ENCODE data around the gene GAL3ST2.
"Not testable (repeated sequence)": the region's sequence is repeated elsewhere in the genome, so short reads cannot be mapped to it uniquely, and the experiment has no call there.

Gene GAL3ST2

DNA sequence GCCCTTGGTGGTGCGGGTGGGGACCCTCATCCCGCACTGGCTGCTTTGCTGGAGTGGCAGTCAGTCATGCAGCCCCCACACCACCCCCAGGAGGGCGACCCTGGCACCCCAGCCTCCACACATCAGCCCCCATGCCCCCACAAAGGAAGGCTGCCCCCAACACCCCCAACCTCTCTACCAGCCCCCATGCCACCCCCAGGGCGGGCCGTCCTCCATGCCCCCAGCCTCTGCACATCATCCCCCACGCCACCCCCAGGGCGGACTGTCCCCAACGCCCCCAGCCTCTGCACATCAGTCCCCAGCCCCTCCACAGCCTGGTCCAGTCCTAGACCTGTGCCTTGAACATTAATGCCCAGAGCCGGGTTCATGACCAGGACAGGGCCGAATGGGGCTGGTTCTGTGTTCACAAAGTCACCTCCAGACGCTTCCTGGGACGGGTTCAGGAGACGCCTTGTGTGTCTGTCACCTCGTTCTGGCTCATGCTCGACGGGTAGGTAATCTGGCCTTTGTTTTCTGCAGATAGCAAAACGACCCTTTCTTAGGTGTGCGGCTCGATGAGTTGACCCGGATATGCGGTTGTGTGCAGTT, 23.8 kb upstream of the GAL3ST2 start:
- peaks cover 96% of the 10 kb centered on the region for H3K36me3 Mint-ChIP-seq (ENCODE audit: low read depth)
- intact Hi-C loops (cut with micrococcal nuclease) = no loop called here

DNA sequence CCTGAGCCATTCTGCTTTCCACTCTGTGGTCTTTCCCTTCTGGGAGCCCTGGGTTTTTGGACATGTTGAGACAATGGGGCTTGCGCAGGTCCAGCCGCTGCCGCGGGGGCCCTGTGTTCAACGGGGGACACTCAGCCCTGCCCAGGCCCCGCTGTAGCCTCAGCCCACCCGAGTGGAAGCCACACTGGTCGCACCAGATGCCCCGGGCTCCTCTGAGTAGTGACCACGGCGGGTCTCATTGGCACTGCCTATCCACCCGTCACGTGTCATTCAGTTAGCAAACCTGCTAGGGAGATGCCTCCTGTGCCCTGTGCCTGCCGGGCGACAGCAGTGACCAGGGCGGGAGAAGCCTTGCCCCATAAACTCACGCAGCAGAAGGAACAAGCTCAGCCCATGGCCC, 23.1 kb upstream of the GAL3ST2 start:
- H3K36me3 Mint-ChIP-seq (ENCODE audit: low read depth) = peaks cover 96% of the 10 kb centered on the region
- no peaks in the 10 kb centered on the region for H3K4me1 Mint-ChIP-seq (ENCODE audit: low read depth)
- H3K9me3 Mint-ChIP-seq = no peaks in the 10 kb centered on the region
- intact Hi-C loops (cut with micrococcal nuclease) = no loop called here
- H3K27me3 Mint-ChIP-seq = no peaks in the 10 kb centered on the region
- H3K4me3 Mint-ChIP-seq = no peak overlapping the region
- no peak overlapping the region for H3K27ac Mint-ChIP-seq

More for the DNA sequence above, 23.8 kb upstream of the GAL3ST2 start:
- Mint-ChIP-seq H3K9me3 (no peaks in the 10 kb centered on the region), H3K4me1 (ENCODE audit: low read depth) (no peaks in the 10 kb centered on the region), H3K4me3 (no peak overlapping the region), H3K27me3 (no peaks in the 10 kb centered on the region), H3K27ac (no peak overlapping the region)

DNA sequence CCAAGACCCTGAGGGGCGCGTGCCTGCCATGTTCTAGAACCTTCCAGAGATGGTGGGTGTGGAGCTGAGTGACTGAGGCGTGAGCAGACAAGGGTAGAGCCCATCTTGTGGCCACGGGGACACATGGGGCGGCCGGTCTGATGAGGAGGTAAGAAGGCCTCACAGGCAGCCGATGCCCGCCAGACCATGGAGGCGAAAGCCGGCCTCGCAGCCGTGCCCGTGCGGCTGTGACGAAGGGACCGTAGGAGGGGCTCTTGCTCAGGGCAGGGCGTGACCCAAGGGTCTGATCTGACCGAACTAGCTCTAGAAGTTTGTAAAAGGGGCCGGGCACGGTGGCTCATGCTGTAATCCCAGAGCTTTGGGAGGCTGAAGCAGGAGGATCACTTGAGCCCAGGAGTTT, 22.6 kb upstream of the GAL3ST2 start:
- intact Hi-C loops (cut with micrococcal nuclease) = no loop called here
- no peak overlapping the region for H3K27ac Mint-ChIP-seq

DNA sequence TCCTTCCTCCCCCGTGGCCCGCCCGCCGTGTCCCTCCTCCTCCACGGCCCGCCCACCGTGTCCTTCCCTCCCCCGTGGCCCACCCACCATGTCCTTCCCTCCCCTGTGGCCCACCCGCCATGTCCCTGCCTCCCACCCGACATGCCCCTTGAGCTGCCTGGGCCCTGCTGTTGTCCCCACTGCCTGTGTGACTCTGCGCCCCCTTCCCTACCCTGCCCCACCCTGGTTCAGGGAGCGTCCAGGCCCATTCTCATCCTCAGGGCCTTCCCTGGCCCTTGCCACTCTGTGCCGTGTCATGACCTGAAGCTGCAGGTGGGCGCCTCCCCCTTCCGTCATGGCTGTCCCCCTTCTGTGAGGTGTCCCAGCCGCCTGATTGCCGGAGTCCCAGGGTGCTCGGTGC, 21.5 kb upstream of the GAL3ST2 start:
- Mint-ChIP-seq H3K36me3 (ENCODE audit: low read depth) (peaks cover 94% of the 10 kb centered on the region), H3K27ac (no peak overlapping the region), H3K4me1 (ENCODE audit: low read depth) (no peaks in the 10 kb centered on the region), H3K9me3 (no peaks in the 10 kb centered on the region), H3K4me3 (no peak overlapping the region), H3K27me3 (no peaks in the 10 kb centered on the region)
- intact Hi-C loops (cut with micrococcal nuclease) = no loop called here

More for the DNA sequence above, 22.6 kb upstream of the GAL3ST2 start:
- H3K27me3 Mint-ChIP-seq = no peaks in the 10 kb centered on the region
- H3K4me1 Mint-ChIP-seq (ENCODE audit: low read depth) = no peaks in the 10 kb centered on the region
- no peak overlapping the region for H3K4me3 Mint-ChIP-seq
- peaks cover 96% of the 10 kb centered on the region for H3K36me3 Mint-ChIP-seq (ENCODE audit: low read depth)
- H3K9me3 Mint-ChIP-seq = no peaks in the 10 kb centered on the region

DNA sequence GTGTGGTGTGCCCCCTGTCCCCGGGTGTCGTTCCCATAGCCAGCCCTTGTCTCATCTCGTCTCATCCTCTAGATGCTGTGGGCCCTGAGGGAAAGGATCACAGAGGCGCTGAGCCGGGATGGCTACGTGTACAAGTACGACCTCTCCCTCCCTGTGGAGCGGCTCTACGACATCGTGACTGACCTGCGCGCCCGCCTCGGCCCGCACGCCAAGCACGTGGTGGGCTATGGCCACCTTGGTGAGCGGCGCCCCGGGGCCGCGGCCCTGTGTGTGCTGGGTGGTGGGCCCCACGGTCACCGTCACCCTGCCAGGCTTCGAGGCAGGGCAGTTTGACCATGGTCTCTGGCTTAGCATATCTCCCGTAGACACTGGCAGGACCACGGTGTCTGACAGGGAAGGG, 20.8 kb upstream of the GAL3ST2 start:
- peaks cover 95% of the 10 kb centered on the region for H3K36me3 Mint-ChIP-seq (ENCODE audit: low read depth)
- no peaks in the 10 kb centered on the region for H3K4me1 Mint-ChIP-seq (ENCODE audit: low read depth)
- H3K4me3 Mint-ChIP-seq = no peak overlapping the region
- H3K9me3 Mint-ChIP-seq = no peaks in the 10 kb centered on the region
- no peaks in the 10 kb centered on the region for H3K27me3 Mint-ChIP-seq
- intact Hi-C loops (cut with micrococcal nuclease) = no loop called here
- H3K27ac Mint-ChIP-seq = no peak overlapping the region

DNA sequence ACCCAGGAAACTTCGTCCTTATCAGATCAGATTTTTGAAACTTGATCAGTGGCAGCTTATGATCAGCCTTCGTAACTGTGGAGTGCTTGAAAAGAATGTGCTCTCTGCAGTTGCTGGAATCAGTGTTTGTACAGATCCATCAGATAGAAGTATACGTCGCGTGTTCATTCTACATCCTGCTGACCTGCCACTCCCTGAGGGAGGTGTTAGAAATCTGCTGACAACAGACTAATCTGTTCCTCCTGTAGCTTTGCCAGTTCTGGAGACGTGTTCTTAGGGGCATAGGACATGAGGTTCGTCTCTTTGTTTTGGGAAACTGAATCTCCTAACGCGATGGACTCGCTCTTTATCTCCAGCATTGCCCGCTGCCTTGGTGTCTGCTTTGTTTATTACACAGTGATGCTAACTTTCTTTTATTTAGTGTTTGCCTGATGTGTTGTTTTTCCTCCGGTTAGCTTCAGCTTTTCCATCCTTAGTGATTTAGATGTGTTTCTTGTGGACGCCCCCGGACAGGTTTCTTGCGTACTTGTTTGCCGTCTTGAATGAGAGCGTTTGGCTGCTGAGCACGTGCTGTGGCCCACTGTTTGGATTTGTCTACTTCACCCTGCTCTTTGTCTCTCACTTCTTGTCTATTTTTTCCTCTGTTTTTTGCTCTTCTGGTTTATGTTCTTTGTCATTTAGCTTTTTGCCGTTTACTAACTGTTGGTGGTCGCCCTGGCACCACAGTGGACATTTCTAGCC, 17.4 kb upstream of the GAL3ST2 start:
- H3K27ac Mint-ChIP-seq = no peak overlapping the region
- intact Hi-C loops (cut with micrococcal nuclease) = no loop called here
- no peaks in the 10 kb centered on the region for H3K27me3 Mint-ChIP-seq
- H3K4me1 Mint-ChIP-seq (ENCODE audit: low read depth) = peaks cover 9% of the 10 kb centered on the region
- H3K36me3 Mint-ChIP-seq (ENCODE audit: low read depth) = peaks cover 84% of the 10 kb centered on the region
- H3K4me3 Mint-ChIP-seq = no peak overlapping the region
- no peaks in the 10 kb centered on the region for H3K9me3 Mint-ChIP-seq

DNA sequence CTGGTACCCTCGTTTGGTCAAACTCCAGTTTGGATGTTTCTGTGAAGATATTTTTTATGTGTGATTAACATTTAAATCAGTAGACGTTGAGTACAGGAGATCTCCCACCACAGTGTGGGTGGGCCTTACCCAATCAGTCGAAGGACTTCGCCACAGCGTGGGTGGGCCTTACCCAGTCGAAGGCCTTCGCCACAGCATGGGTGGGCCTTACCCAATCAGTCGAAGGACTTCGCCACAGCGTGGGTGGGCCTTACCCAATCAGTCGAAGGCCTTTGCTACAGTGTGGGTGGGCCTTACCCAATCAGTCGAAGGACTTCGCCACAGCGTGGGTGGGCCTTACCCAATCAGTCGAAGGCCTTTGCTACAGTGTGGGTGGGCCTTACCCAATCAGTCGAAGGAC, 16.7 kb upstream of the GAL3ST2 start:
- H3K4me1 Mint-ChIP-seq (ENCODE audit: low read depth); H3K27ac Mint-ChIP-seq; H3K9me3 Mint-ChIP-seq; H3K4me3 Mint-ChIP-seq; H3K27me3 Mint-ChIP-seq; intact Hi-C loops (cut with micrococcal nuclease): not testable (repeated sequence)
- peaks cover 83% of the 10 kb centered on the region for H3K36me3 Mint-ChIP-seq (ENCODE audit: low read depth)

DNA sequence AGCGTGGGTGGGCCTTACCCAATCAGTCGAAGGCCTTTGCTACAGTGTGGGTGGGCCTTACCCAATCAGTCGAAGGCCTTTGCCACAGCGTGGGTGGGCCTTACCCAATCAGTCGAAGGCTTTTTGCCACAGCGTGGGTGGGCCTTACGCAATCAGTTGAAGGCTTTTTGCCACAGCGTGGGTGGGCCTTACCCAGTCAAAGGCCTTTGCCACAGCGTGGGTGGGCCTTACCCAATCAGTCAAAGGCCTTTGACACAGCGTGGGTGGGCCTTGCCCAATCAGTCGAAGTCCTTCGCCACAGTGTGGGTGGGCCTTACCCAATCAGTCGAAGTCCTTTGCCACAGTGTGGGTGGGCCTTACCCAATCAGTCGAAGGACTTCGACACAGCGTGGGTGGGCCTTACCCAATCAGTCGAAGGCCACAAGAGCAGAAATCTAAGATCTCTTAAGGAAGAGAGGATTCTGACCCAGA, 16.3 kb upstream of the GAL3ST2 start:
- Mint-ChIP-seq H3K27ac (no peak overlapping the region), H3K4me3 (no peak overlapping the region), H3K9me3 (no peaks in the 10 kb centered on the region), H3K27me3 (no peaks in the 10 kb centered on the region), H3K4me1 (ENCODE audit: low read depth) (peaks cover 9% of the 10 kb centered on the region), H3K36me3 (ENCODE audit: low read depth) (peaks cover 78% of the 10 kb centered on the region)
- intact Hi-C loops (cut with micrococcal nuclease) = no loop called here

DNA sequence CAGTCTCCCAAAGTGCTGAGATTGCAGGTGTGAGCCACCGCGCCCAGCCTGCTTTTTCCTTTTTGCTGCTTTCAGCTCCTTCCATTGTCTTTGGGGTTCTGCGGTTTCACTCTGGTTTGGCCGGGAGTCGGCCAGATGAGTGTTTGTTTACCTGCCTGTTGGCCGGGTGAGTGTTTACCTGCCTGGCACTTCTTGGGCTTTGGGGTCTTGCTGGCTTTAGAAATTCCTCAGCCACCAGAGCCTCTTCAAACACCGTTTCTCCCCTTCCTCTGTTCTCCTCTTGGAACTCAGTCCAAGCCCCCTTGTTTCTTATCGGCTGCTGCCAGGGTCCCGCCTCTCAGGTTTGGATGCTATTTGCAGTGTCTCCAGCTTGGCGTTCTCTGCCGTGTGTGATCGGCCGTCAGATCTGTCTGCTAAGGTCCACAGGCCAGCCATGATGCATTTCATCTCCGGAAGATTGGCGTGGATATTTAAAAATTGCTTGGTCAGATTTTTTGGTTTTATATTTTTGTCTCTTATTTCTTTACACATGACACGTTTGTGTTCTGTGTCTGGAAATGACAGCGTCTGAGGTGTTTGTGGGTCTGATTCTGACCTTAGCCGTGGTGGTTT, 14.2 kb upstream of the GAL3ST2 start:
- H3K4me3 Mint-ChIP-seq = no peak overlapping the region
- no peak overlapping the region for H3K27ac Mint-ChIP-seq
- H3K4me1 Mint-ChIP-seq (ENCODE audit: low read depth) = peaks cover 9% of the 10 kb centered on the region

DNA sequence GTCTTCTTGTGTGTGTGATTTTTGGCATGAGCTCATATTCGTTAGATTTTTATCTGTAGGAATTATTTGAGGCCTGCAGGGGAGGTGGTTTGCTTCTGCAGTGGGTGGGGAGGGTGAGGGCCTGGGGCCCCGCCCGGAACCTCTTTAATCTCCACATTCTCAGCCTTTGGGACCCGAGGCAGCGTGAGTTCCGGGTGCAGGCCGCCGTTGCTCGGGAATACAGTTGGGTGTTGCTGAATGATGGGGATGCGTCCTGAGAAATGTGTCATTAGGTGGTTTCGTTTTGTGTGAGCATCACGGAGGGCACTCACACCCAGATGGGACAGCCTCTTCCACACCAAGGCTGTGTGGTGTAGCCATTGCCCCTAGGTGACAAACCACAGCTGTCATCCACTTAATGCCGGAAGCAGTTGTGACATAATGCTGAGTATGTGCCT, 13.7 kb upstream of the GAL3ST2 start:
- peaks cover 59% of the 10 kb centered on the region for H3K36me3 Mint-ChIP-seq (ENCODE audit: low read depth)
- intact Hi-C loops (cut with micrococcal nuclease) = no loop called here
- H3K4me3 Mint-ChIP-seq = no peak overlapping the region

More for the DNA sequence above, 14.2 kb upstream of the GAL3ST2 start:
- H3K9me3 Mint-ChIP-seq = no peaks in the 10 kb centered on the region
- no peaks in the 10 kb centered on the region for H3K27me3 Mint-ChIP-seq
- intact Hi-C loops (cut with micrococcal nuclease) = no loop called here
- H3K36me3 Mint-ChIP-seq (ENCODE audit: low read depth) = peaks cover 59% of the 10 kb centered on the region

DNA sequence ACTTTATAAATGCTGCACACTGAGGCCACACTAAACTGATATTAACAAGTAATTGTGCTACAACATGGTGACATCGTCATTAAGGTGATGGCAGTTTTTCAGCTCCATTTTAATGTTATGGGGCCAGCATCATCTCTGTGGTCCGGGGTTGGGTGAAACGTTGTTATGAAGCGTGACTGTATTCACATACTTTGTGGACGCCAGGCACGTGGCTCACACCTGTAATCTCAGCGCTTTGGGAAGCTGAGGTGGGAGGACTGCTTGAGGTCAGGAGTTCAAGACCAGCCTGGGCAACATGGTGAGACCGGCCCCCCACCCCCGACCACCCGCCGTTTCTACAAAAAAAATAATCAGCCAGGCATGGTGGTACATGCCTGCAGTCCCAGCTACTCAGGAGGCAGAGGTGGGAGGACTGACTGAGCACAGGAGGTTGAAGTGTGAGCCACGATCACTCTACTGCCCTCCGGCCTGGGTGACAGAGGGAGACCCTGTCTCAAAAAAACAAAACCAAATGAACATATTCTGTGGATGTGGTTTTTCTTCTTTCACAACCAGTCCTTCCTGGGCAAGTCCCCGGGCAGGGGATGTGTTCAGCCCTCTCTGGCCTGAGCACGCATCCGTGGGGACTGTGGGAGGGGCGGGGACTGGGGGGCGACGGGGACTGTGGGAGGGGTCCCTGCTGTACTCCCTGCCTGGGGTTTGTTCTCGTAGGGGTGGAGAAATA, 12.9 kb upstream of the GAL3ST2 start:
- no peak overlapping the region for H3K4me3 Mint-ChIP-seq
- peaks cover 9% of the 10 kb centered on the region for H3K4me1 Mint-ChIP-seq (ENCODE audit: low read depth)
- no peaks in the 10 kb centered on the region for H3K27me3 Mint-ChIP-seq
- intact Hi-C loops (cut with micrococcal nuclease) = no loop called here
- peaks cover 57% of the 10 kb centered on the region for H3K36me3 Mint-ChIP-seq (ENCODE audit: low read depth)
- H3K27ac Mint-ChIP-seq = no peak overlapping the region
- H3K9me3 Mint-ChIP-seq = no peaks in the 10 kb centered on the region

More for the DNA sequence above, 13.7 kb upstream of the GAL3ST2 start:
- Mint-ChIP-seq H3K27me3 (no peaks in the 10 kb centered on the region), H3K9me3 (no peaks in the 10 kb centered on the region), H3K27ac (no peak overlapping the region), H3K4me1 (ENCODE audit: low read depth) (peaks cover 9% of the 10 kb centered on the region)

DNA sequence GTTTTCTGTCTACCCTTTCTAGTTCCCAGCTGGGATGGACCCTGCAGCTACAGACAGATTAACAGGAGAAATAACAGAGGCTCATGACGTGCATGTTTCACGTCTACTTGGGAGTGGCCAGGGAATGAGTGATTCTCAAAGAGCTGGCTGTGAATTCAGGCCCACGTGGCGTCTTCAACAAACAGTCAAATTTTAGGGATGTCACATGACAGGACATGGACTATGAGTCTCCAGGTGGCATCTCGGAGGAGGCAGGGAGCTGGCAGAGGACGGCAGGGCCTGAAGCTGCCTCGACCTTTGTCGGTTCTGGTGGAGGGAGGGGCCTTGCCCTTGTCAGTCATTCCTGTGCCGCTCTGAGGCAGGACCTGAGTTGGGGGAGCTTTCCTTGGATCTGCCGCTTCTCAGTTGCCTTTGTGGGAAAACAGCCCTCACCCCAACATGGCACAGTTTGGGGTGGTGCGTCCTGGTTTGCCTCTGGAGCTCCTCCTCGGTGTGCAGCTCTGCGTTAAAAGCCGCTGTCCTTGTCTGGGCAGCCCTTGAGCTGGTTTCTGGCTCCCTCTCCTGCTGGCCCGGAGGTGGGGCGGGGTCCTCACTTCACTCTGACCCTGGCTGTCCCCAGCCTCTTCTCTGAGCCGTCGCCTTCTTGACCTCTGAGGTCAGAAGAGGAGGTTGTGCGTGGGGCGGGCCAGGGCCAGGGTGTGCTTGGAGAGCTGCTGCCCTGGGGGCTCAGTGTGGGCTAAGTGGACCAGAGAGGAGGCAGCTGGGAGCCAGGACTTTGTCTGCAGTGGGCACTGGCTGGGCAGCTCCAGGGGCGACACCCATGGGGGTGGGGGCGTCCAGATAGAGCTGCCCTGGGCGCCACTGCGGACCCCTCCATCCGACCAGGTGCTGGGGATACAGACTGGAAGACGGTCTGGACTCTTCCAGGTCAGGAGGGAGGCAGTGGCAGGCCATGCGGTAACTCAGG, 12.1 kb upstream of the GAL3ST2 start:
- Mint-ChIP-seq H3K27ac (no peak overlapping the region), H3K9me3 (no peaks in the 10 kb centered on the region), H3K4me1 (ENCODE audit: low read depth) (peaks cover 9% of the 10 kb centered on the region), H3K4me3 (no peak overlapping the region), H3K27me3 (no peaks in the 10 kb centered on the region), H3K36me3 (ENCODE audit: low read depth) (peaks cover 49% of the 10 kb centered on the region)
- intact Hi-C loops (cut with micrococcal nuclease) = no loop called here

Measured in dendritic cell treated with granulocyte-macrophage colony-stimulating factor and Interleukin-4, amounts not matched to agents 40 ng/mL and 50 ng/mL, for 4 days (primary cell).